Renal pelvis (tissue), 4 donors: ENCODE measurements around the gene PLCXD1. TPM values are rescaled to one million over a fixed set of nuclear protein-coding genes. Genes with fewer than 3 reads are reported as not detected.
A peak's percentile ranks its signal among the peaks of the same experiment; 100 is the strongest.
"Not testable (repeated sequence)": the region's sequence is repeated elsewhere in the genome, so short reads cannot be mapped to it uniquely, and the experiment has no call there.

ENCODE experiments used
- DNase-seq: peaks from one replicate; pipeline ENCODE4 v3.0.0-alpha.2; 2013
- polyA plus RNA-seq, 3 donors: library from polyadenylated mRNA; unstranded; fragments of 120-200 nt; gene quantifications; one replicate each; pipeline ENCODE4 v1.2.1, GENCODE V29; 2013; ENCODE audit not compliant: insufficient read length in 3 of 3

The PLCXD1 gene
- polyA plus RNA-seq, 3 donors, result 24.3 to 41.2 (median 34.4) TPM

DNA sequence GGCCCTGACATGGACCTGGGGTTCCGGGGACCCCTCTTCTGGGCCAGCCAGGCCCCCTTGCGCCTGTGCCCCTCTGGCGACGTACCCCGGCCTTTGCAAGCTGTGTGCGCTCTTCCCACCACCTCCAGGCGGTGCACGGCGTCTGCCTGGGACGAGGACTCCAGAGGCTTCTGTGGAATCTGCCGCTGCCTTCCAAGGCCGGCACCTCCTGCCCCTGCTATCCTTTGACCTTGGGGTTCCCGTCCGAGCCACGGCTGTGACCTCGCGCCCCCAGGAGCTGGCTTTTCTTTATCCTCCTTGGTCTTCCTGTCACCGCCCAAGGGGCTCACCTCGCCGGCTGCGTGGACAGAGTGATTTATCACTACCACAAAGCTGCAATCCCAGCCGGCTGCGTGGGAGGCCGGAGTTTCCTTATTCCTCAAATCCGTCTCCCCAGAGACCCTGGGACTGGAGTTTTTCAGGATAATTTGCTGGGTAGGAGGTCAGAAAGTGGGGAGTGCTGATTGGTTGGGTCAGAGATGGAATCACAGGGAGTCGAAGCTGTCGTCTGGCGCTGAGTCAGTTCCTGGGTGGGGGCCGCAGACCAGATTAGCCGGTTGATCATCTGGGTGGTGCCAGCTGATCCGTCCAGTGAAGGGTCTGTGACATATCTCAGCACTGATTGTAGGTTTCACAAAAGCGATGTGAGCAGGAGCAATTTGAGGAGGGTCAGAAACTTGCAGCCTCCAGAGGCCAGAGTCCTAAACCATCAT is 19.8 kb upstream of the PLCXD1 start:
- DNase-seq, result peak; percentile 61

DNA sequence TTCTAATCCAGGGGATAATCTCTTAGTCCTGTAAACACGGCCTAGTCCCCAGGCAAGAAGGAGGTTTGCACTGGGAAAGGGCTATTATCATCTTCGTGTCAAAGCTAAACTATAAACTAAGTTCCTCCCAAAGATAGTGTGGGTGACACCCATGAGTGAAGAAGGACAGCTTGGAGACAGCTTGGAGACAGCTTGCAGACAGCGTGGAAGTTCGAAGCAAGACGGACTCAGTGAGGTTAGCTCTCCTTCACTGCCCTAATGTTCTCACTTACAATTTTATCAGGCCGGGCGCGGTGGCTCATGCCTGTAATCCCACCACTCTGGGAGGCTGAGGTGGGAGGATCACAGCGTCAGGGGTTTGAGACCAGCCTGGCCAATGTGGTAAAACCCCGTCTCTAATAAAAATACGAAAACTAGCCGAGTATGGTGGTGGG is 19.2 kb upstream of the PLCXD1 start:
- no peak for DNase-seq

DNA sequence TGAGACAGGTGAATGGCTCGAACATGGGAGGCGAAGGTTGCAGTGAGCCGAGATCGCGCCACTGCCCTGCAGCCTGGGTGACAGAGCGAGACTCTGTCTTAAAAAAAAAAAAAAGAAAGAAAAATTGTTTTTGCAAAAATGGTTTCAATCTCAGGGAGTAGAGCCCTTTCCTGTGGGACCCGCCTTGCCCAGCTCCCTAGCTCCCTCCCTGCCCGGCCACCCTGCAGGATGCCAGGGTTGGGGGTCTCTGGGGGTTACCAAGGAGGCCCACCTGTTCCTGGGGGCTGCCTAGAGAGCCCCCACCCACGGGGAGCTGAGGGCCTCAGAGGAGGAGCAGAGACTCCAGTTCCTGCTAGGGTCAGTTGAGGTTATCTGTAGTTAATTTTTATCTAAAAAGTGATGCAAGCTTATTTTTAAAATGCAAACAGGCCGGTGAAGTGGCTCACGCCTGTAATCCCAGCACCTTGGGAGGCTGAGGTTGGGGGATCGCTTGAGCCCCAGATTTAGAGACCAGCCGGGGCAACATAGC is 18.7 kb upstream of the PLCXD1 start:
- DNase-seq, result no peak

DNA sequence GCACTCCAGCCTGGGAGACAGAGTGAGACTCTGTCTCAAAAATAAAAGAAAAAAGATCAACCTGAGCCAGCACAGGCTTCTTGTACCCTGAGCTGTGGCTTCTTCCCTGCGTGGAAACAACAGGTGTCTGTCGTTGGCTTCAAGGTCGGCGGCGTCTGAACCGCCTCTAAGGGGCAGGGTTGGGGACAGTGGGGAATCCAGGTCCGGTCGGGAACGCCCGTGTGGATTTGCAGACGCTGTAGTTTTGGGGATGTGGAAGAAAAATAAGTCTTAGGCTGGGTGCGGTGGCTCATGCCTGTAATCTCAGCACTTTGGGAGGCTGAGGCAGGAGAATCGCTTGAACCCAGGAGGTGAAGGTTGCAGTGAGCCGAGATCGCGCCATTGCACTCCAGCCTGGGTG is 17.2 kb upstream of the PLCXD1 start:
- not testable (repeated sequence) for DNase-seq

DNA sequence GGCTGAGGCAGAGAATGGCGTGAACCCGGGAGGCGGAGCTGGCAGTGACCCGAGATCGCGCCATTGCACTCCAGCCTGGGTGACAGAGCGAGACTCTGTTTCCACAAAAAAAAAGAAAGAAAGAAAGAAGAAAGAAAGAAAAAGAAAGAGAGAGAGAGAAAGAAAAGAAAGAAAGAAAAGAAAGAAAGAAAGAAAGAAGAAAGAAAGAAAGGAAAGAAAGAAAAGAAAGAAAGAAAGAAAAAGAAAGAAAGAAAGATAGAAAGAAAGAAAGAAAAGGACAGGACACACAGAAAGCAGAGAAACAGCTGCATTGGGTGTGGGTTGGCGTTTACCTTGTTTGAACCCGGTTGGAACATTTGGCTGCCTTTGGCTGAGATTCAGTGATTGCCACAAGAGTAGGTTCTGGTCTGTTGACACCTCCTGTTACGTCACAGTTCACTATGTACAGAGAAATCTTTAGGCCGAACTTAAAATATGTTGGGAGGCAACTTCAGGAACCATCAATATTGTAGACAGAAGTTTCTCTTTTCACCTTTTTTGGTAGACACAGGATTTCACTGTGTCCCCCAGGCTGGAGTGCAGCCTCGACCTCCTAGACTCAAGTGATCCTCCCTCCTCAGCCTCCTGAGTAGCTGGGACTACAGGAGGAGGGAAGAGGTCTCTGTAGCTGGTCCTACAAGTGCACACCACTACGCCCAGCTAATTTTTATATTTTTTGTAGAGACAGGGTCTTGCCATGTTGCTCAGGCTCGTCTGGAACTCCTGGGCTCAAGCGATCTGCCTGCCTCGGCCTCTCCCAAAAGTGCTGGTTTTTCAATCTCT is 16.3 kb upstream of the PLCXD1 start:
- no peak for DNase-seq

DNA sequence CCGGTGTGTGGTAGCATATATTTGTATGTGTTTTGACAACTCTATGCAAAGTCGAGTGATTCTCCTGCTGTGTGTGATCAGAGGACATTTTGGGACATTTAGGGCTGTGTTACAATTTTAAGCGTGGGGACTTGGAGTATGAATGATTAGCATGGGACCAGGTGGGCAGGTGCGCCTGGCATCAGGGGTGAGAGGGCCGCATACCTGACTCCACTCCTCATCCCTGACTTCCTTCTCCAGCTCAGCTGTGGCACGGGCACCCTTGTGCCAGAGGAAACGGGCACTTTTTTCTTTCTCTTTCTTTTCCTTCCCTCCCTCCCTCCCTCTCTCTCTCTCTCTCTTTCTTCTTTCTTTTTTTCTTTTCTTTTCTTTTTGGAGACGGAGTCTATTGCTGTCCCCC is 15.7 kb upstream of the PLCXD1 start:
- DNase-seq, result no peak

DNA sequence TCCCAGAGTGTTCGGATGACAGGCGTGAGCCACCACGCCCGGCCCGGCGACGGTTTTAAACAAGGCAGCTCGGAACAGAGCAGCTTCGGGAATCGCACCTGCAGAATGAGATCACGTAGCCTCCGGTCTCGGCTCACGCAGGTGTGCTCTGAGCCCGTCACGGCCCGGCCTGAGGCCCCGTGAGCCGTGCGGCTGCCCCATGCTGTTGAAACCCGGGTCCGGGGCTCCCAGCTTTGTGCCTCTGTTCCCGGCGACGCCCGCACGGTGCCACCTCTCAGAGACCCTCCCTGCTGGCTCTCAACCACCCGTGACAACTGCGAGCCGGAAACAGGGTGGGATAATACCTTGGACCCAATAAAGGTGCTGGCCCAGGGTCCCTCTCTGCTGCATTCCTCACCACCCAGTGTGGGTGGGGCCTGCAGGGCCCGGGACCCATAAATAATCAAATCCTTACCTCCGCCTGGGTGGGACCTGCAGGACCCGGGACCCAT is 13.4 kb upstream of the PLCXD1 start:
- DNase-seq, result no peak

DNA sequence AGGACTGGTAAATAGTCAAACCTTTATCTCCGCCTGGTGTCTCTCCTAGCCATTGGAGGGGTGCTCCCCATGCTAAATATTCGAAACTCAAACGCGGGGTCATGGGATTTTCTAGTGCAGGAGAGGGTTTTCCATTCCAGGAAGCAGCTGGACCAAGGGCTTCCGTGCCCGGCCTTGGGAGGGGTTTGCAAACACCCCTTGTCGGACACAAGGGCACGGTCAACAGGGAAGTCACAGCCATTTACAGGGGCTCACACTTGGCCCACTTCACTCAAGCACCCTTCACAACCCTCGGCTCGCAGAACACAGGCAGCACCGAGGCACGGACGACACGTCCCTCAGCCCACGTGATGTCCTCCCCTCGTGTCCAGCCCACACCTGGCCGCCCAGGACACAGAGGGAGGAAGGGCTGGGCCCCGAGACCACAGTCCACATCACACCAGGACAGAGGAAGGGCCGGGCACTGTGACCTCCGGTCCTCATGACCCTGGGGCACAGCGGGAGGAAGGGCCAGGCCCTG is 10.3 kb upstream of the PLCXD1 start:
- no peak for DNase-seq

DNA sequence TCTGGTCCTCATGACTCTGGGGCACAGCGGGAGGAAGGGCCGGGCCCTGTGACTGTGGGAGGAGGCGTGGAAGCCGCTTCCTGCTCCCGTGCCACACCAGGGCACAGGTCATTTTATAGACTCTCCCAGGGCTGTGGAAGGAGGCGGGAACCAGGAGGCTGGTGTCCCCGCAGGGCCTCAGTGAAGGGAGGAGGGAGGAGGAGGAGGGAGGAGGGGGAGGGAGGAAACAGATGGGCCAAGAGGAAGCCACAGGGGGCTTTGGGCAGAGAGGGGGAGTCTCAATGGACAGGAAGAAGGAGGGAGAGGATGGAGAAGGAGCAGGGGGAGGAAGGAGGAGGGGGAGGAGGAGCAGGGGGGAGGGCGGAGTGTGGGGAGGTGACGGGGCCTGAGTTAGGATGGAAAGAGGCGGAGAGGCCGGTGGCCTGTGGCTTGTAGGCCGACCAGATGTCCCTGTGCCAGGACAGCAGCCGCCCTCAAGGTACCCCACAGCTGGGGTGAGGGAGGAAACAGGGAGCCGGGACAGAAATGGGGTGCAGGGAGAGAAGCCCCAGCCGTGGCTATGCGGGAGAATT is 6.2 kb upstream of the PLCXD1 start:
- peak; percentile 39 for DNase-seq

DNA sequence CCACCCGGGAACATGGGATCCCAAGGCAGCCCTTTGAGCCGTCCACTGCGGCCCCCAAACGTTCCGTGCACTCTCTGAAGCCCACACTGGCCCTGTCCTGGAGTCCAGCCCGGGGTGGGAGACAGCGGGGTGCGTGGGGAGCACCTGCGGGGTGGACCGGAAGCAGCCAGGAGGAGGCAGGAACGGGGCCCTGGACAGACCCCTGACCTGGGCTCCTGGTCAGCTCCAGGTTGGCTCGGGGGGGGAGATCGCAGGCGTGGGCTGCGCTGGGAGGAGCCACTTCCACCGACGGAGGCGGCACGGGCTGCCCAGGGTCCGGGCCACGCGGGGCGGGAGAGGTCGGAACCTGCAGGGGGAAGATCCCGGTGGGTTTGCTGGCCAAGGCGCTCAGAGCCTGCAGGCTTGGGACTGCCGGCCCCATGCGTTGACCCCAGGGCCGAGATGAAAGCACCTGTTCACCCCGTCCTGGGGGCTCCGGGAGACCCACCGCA is 5.7 kb upstream of the PLCXD1 start:
- DNase-seq, result no peak

DNA sequence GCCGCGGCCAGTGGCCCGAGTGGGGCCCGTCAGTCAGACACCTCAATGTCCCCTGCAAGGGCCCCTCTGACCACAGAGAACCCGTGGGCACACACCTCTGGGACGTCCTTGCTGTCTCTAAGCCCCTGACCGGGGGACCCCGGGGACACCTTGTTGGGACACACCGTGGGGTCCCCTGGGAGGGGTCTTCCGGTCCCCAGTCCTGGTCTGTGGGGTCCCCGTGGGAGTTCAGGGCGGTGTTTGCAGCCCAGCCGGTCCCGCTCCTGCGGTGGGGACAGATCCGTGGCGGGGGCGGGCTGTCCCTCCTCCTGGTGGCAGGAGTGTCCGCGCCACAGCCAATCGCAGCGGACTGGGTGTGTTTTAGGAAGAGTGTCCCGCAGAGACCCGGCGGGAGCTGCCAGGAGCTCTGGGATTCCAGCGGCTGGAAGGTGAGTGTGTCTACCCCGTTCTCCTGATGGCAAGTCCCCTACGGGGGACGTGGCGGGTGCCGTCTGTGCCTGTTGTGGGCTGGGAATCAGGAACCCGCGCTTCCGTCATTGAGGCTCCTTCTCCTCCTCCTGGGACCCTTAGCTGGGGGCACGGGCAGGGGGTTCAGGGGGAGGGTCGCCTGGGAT is 5.1 kb upstream of the PLCXD1 start:
- peak; percentile 54 for DNase-seq

DNA sequence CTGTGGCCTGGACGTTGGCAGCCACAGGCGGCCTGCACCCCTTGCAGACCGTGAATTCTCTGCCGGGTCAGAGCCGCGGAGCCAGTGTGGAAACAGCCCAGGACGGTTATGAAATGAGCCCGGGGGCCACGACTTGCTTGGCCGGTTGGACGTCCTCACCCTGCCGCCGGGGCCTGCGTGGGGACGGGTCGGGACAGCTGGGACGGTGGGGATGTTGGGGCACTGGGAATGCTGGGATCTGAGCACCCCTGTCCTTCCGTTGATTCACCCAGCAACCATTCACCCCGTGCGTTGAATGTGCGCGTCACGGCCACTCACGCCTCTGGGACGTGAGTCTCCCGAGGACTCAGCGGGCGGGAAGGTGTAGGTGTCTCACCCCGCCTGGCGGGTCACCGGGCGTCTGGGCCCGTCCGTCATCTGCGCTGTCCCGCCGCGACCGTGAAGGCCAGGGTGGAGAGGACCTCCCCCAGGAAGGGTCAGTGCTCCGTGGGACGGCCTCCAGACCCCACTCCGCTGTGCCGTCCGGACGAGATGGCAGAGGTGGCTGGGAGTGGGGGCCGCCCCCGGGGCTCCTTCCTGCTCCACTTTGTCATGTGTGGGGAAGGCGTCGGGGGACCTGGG is 4.5 kb upstream of the PLCXD1 start:
- no peak for DNase-seq

DNA sequence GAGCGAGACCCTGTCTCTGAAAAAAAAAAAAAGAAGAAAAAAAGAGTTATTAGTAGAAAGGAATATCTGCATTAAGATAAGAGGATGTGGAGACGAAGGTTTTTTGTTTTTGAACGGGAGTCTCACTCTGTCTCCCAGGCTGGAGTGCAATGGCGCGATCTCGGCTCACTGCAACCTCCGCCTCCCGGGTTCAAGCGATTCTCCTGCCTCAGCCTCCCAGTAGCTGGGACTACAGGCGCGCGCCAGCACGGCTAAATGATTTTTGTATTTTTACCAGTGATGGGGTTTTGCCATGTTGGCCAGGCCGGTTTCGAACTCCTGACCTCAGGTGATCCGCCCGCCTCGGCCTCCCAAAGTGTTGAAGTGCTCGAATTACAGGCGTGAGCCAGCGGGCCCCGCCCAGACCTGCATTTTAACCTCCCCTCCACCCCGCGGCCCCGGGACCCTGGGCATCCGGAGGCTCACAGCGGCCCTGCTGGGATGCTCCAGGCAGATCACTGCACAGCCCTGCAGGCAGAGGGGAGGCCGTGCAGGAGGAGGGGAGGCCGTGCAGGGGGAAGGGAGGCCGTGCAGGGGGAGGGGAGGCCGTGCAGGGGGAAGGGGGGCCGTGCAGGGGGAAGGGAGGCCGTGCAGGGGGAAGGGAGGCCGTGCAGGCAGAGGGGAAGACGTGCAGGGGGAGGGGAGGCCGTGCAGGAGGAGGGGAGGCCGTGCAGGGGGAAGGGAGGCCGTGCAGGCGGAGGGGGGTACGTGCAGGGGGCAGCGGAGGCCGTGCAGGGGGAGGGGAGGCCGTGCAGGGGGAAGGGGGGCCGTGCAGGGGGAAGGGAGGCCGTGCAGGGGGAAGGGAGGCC is 1.2 kb upstream of the PLCXD1 start:
- not testable (repeated sequence) for DNase-seq

DNA sequence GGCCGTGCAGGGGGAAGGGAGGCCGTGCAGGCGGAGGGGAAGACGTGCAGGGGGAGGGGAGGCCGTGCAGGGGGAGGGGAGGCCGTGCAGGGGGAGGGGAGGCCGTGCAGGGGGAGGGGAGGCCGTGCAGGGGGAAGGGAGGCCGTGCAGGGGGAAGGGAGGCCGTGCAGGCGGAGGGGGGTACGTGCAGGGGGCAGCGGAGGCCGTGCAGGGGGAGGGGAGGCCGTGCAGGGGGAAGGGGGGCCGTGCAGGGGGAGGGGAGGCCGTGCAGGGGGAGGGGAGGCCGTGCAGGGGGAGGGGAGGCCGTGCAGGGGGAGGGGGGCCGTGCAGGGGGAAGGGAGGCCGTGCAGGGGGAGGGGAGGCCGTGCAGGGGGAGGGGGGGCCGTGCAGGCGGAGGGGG is 459 bp upstream of the PLCXD1 start:
- DNase-seq, result not testable (repeated sequence)

DNA sequence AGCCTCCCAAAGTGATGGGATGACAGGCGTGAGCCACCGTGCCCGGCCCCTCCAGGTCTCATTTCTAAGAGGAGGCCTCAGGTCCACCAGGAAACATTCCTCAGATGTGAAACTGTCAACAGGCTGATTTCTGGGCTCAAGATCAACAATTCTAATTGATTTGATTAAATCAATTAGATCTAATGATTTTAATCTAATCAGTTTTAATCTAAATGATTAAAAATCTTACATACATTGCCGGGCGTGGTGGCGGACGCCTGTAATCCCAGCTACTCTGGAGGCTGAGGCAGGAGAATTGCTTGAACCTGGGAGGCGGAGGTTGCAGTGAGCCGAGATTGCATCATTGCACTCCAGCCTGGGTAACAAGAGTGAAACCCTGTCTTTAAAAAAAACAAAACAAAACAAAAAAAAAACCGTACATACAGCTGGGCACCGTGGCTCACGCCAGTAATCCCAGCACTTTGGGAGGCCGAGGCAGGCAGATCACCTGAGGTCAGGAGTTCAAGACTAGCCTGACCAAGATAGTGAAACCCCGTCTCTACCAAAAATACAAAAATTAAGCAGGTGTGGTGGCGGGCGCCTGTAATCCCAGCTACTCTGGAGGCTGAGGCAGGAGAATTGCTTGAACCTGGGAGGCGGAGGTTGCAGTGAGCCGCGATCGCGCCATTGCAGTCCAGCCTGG is 960 bp downstream of the PLCXD1 start:
- not testable (repeated sequence) for DNase-seq

DNA sequence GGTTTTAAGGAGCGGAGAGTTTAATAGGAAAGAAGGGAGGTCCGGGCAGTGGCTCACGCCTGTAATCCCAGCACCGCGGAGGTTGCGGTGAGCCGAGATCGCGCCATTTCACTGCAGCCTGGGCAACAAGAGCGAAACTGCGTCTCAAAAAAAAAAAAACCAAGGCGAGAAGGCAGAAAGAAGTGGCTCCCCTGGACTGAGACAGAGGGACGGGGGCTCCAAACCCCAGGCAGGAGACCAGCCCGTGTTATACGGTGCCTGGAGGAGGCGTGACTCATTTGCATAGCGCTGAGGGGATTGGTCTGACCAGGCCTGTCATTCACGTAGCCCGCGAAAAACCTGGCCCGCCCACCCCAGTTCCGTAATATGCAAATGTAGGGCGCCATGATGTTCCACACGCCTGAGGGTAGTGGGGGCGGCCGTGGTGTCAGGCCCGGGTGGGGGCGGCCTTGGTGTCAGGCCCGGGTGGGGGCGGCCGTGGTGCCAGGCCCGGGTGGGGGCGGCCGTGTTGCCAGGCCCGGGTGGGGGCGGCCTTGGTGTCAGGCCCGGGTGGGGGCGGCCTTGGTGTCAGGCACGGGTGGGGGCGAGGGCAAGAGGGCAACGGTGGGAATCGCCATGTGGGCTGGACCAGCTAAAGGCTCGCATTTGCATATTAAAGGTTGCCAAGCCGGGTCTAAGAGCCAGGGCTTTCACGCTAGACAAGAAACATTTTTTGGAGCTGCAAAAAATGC is 2.1 kb downstream of the PLCXD1 start:
- DNase-seq, result peak; percentile 93

DNA sequence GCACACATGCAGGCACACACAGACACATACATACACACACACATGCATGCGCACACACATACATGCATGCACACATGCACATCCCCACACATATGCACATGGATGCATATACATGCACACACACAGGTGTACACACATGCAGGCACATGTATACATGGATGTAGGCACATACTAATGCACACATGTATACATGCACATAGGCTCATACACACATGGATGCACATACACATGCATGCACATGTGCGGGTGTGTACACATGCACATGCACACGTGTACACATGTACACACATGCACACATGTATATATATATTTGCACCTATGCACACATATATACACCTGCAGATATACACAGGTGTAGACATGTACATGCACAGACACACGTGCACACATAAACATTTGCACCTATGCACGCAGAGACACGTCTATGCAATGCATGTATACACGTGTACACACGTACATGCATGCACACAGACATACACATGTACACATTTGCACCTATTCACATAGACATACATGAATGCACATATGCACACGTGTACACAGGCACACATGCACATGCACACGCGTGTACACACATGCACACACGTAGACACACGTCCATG is 4.0 kb downstream of the PLCXD1 start:
- DNase-seq, result no peak

DNA sequence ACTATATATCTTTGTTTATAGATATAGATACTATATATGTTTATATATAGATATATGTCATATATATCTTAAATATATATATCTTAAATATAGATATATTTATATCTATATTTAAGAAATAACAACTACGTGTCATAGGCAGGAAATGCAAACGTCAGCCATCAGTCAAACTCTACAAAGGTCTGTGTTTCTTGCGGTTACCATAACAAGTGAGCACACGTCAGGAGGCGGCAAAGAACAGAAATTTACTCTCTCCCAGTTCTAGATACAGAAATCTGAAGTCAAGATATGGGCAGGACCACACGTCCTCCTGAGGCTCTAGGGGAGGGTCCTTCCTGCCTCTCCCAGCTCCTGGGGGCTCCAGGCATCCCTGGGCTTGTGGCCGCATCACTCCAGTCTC is 6.5 kb downstream of the PLCXD1 start:
- no peak for DNase-seq
